NCI-H2081 (cell line): ENCODE data around the gene DISC1.
"Not testable (repeated sequence)": the region's sequence is repeated elsewhere in the genome, so short reads cannot be mapped to it uniquely, and the experiment has no call there.

Experiments used
- DNase-seq, 2 experiments: peaks; one replicate each; lab custom pipeline; 2025; lab: John Stamatoyannopoulos, UW

Gene DISC1

GRCh38 chr1:231636157-231636556, 9.6 kb downstream of the DISC1 start:
- DNase-seq, result no peak

GRCh38 chr1:231636922-231637321, 10.3 kb downstream of the DISC1 start:
- not testable (repeated sequence) for DNase-seq

- DNase-seq, result no peak
Observed at GRCh38 chr1:231638647-231639046, 12.1 kb downstream of the DISC1 start.

DNA sequence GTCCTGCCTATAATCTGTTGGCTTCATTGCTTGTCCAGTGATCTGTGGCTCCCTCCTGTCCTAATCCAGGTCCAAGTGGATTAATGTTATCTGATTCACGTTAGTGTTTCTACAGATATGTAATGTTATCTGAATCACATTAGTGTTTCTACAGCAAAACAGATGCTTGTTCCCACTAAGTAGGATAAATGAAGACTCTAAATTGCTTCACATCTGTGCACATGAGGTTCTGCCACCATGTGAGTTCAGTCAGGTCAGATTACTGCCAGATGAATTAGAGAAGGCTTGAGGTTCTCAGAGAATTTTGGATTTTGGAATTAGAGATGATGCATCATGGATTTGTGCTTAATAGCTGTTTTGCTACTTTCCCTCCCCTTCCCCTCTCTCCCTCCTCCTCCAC, 13.2 kb downstream of the DISC1 start:
- no peak for DNase-seq

DNA sequence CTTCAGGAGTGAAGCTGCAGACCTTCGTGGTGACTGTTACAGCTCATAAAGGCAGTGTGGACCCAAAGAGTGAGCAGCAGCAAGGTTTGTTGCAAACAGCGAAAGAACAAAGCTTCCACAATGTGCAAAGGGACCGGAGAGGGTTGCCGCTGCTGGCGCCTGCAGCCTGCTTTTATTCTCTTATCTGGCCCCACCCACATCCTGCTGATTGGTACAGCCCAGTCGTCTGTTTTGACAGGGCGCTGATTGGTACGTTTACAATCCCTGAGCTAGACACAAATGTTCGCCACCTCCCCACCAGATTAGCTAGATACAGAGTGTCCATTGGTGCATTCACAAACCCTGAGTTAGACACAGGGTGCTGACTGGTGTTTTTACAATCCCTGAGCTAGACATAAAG, 14.9 kb downstream of the DISC1 start:
- not testable (repeated sequence) for DNase-seq

DNA sequence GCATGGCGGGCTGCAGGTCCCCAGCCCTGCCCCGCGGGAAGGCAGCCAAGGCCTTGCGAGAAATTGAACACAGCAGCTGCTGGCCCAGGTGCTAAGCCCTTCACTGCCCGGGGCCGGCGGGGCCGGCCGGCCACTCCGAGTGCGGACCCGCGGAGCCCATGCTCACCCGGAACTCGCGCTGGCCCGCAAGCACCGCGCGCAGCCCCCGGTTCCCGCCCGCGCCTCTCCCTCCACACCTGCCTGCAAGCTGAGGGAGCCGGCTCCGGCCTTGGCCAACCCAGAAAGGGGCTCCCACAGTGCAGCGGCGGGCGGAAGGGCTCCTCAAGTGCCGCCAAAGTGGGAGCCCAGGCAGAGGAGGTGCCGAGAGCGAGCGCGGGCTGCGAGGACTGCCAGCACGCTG, 15.5 kb downstream of the DISC1 start:
- DNase-seq, result not testable (repeated sequence)

DNA sequence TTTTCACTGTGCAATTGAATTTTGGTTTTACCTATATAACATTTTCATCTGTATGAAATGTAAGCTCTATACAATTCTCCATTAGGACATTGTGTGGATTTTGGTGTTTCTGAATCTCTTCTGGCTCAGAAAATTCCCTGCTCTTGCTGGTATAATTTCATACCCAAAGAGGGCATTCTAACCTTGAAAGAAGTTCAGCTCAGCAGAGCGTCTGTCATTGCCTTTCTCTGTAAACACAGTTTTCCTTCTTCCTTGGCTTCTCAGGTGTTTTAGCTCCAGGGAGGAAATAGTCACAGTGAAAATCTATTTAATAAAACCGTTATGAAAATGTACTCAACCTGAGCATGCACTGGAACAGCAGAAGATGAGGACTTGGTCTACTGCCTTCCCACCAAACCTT, 16.0 kb downstream of the DISC1 start:
- DNase-seq, result no peak

DNA sequence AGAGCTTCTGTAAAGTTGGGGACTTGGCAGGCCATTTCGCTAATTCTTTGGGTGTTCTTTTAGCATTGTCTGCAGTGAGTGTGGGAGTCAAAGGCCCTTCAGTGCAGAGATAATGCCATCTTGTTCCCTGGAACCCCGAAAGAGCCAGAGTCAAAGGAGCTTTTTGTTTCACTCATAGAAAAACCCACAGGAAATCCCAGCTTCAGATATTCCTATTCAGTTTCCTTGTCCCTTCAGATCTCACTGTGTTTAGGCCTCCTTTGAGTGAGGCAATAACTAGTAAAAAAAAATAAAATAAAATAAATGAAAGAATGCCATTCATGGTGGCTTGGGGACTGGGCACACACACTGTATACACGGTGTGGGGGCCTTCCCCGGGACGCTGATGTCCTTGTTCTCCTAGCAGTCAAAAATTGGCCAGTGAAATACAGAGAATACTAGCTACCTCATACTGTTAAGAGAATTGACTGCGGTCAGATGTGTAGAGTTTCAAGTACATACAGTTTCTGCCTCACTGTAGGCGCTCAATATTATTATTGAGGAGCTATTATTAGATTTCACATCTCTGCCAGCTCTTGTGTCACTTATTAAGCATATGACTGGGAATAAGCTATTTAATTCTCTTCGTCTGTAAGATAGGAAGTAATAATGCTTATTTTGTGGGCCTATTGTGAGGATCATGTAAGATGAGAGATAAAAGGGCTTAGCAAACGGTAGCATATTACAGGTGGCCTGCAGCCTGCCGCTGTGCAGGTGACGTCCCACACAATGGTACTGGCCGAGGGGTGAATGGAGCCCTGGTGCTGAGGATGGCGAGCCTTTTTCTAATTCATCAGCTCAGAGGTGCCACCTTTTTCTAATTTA, 16.7 kb downstream of the DISC1 start:
- DNase-seq, result peak in 1 of 2 experiments; percentile 22

DNA sequence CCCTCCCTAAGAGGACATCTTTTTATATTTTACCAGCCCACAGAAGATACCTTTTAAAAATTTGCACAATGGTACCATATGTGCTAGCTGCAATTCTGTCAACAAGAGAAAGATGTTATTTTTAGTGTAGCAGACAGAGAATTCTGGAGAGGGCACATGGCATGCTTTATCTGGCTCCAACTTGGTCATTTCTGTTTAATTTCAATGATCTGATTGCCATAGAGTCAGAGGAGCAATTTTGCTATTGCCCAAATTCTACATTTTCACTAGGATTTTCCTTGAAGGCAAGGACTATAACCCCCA, 17.3 kb downstream of the DISC1 start:
- DNase-seq, result no peak

- not testable (repeated sequence) for DNase-seq
Observed at GRCh38 chr1:231645634-231646033, 19.0 kb downstream of the DISC1 start.

DNA sequence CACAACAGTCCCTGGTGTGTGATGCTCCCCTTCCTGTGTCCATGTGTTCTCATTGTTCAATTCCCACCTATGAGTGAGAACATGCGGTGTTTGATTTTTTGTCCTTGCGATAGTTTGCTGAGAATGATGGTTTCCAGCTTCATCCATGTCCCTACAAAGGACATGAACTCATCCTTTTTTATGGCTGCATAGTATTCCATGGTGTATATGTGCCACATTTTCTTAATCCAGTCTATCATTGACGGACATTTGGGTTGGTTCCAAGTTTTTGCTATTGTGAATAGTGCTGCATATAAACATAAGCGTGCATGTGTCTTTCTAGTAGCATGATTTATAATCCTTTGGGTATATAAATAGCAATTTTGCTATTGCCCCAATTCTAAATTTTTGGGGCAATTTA, 19.6 kb downstream of the DISC1 start:
- DNase-seq, result not testable (repeated sequence)

DNA sequence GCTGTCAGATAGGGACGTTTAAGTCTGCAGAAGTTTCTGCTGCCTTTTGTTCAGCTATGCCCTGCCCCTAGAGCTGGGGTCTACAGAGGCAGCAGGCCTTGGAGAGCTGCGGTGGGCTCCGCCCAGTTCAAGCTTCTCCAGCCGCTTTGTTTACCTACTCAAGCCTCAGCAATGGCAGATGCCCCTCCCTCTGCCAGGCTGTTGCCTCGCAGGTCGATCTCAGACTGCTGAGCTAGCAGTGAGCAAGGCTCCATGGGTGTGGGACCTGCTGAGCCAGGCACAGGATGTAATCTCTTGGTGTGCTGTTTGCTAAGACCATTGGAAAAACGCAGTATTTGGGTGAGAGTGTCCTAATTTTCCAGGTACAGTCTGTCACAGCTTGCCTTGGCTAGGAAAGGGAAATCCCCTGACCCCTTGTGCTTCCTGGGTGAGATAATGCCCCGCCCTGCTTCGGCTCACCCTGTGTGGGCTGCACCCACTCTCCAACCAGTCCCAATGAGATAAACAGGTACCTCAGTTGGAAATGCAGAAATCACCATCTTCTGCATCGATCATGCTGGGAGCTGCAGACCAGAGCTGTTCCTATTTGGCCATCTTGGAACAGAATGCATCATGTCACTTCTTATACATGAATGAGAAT, 25.2 kb downstream of the DISC1 start:
- not testable (repeated sequence) for DNase-seq

GRCh38 chr1:231653632-231654031, 27.0 kb downstream of the DISC1 start:
- DNase-seq, result no peak

DNA sequence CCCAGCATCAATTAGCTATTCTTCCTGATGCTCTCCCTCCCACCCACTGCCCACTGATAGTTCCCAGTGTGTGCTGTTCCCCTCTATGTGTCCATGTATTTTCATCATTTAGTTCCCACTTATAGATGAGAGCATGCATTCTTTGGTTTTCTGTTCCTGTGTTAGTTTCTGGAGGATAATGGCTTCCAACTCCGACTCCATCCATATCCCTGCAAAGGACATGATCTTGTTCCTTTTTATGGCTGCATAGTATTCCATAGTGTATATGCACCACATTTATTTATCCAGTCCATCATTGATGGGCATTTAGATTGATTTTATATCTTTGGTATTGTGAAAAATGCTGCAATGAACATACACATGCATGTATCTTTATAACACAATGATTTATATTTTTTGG, 30.2 kb downstream of the DISC1 start:
- DNase-seq, result no peak

- not testable (repeated sequence) for DNase-seq
Observed at GRCh38 chr1:231658223-231658622, 31.6 kb downstream of the DISC1 start.

DNA sequence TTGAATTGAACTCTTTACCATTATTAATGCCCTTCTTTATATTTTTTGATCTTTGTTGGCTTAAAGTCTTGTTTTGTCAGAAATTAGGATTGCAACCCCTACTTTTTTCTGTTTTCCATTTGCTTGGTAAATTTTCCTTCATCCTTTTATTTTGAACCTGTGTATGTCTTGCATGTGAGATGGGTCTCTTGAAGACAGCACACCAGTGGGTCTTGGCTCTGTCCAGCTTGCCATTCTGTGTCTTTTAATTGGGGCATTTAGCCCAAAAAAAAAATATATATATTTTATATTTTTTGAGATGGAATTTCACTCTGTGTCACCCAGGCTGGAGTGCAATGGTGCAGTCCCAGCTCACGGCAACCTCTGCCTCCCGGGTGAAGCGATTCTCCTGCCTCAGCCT, 33.6 kb downstream of the DISC1 start:
- no peak for DNase-seq

GRCh38 chr1:231663211-231663792, 36.7 kb downstream of the DISC1 start:
- no peak for DNase-seq

GRCh38 chr1:231665101-231665500, 38.5 kb downstream of the DISC1 start:
- no peak for DNase-seq

DNA sequence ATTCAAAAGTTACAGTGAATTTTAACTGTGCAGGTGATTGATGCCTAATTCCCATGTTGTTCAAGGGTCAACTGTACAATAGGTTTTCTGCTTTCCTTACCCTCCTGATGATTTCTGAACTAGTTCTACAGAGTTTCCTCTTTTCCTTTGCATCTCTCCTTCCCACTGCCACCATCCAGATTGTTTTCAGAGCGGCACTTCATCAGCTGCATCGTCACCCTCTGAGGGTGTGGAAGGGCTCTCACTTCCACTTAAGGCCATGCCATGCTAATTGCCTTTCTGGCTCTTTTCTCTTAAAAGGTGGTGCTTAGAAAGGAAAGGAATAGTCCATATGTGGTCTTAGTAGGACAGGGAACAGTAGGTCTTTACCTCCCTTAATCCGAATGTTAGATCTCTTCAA, 39.1 kb downstream of the DISC1 start:
- no peak for DNase-seq

DNA sequence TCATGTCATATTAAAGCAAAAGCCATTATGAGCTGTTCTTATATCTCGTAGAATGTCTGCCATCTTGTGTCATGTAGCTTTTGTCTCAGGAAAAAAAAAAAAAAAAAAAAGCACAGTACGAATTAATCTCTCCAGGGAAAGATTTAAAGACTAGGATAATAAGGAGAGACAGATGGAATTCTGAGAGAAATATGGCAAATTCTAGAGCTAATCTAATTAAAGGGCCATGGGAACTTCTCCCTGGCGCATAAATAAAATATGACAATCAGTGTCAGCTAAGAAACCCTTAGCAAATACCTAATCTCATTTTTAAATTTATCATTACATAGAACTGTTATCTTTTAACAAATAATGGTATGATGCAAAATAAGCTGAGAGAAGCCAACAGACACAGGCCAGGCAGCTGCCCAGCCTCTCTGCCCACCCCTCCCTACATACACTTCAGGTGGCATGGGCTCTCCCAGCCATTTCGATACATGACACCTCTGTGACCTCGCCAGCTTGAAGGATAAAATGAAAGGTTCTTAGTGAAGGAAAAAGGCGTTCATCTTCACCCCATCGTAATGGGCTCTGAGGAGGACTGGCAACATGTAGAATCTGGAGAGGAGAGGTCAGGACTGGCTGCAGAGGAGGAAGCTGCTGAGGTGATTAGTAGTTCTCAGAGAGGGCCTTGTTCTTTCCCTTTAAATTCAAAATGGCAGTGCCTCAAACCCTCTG, 39.8 kb downstream of the DISC1 start:
- DNase-seq, result no peak

- DNase-seq, result no peak
Observed at GRCh38 chr1:231666937-231667608, 40.5 kb downstream of the DISC1 start.

GRCh38 chr1:231667896-231668506, 41.4 kb downstream of the DISC1 start:
- DNase-seq, result no peak
